HepG2 (cell line): Measurements from ENCODE around the gene NT5DC1. TPM values are rescaled to one million over a fixed set of nuclear protein-coding genes. Genes with fewer than 3 reads are reported as not detected.

Experiments
- ATAC-seq: fragments of 200-7000 bp; cut with Tn5 transposase; 3 replicates; pipeline ENCODE4 v1.9.1; 2020; ENCODE audit warnings: mild to moderate bottlenecking, moderate library complexity
- BruUV-seq: library from RNA; stranded (reverse); fragments of 400-500 nt; replicated peaks from 2 replicates; lab custom pipeline; 2021; lab: Mats Ljungman, UMichigan
- CTCF ChIA-PET: fragments of 300-600 bp; formaldehyde crosslinking; extraction: SDS; loops from one replicate; lab custom pipeline; 2021; ENCODE audit warnings: low total read pairs, inconsistent platforms, low intra/inter-chr PET ratio; lab: Yijun Ruan, JAX
- POLR2A ChIA-PET: fragments of 350-600 bp; sonication (Branson Sonifier 250); formaldehyde crosslinking; loops from one replicate; lab custom pipeline; 2020; ENCODE audit warnings: antibody characterized with exemption, inconsistent platforms; lab: Yijun Ruan, JAX
- DNase-seq: peaks from one replicate; pipeline ENCODE4 v3.0.0-alpha.2; 2015; ENCODE audit warnings: low spot score
- FAIRE-seq: peaks from 3 replicates; lab custom pipeline; 2011; peaks lifted over from hg19 to GRCh38; lab: Jason Lieb, UNC
- H2AFZ ChIP-seq: one replicate; pipeline ENCODE4 v1.6.1; 2011; ENCODE audit warnings: low read length, inconsistent platforms
- H3K27ac ChIP-seq: fragments of 300-600 bp; 3 replicates; pipeline ENCODE4 v1.8.0; 2011; ENCODE audit warnings: mixed run types, mild to moderate bottlenecking, mixed read lengths, low read length, inconsistent platforms; ENCODE audit not compliant: insufficient read depth; ENCODE audit errors: extremely low read length
- H3K27me3 ChIP-seq, 2 experiments: fragments of 200-600 bp in 1 of 2; 2 replicates in 1 of 2; 3 replicates in 1 of 2; pipeline versions ENCODE4 v1.6.0 to v1.8.0; 2011; ENCODE audit warnings: low read length in 2 of 2, mild to moderate bottlenecking in 2 of 2, moderate library complexity in 2 of 2, inconsistent platforms in 1 of 2; ENCODE audit not compliant: insufficient read depth in 2 of 2, control insufficient read depth in 1 of 2
- H3K36me3 ChIP-seq, 2 experiments: fragments of 200-600 bp in 1 of 2; replicated peaks in 1 of 2; 2 replicates in 1 of 2; 3 replicates in 1 of 2; pipeline versions ENCODE4 v1.5.1 to v1.8.0; 2011; ENCODE audit warnings: low read length in 2 of 2, inconsistent platforms in 1 of 2; ENCODE audit not compliant: insufficient read depth in 2 of 2, control insufficient read depth in 1 of 2
- H3K4me1 ChIP-seq: 2 replicates; pipeline ENCODE4 v1.5.1; 2012; ENCODE audit warnings: low read length, inconsistent platforms; ENCODE audit not compliant: insufficient read depth
- H3K4me2 ChIP-seq: 2 replicates; pipeline ENCODE4 v1.6.0; 2011; ENCODE audit warnings: low read depth, low read length, inconsistent platforms
- H3K4me3 ChIP-seq, 3 experiments: fragments of 200-600 bp in 1 of 3; sonication (generic), shearing (Covaris generic) in 1 of 3; replicated peaks in 1 of 3; 2 replicates each; pipeline ENCODE4 v1.5.1; 2011 to 2016; ENCODE audit warnings: low read length in 3 of 3, inconsistent platforms in 2 of 3, low read depth in 2 of 3, mild to moderate bottlenecking in 2 of 3, control low read depth in 1 of 3, mixed read lengths in 1 of 3; ENCODE audit not compliant: insufficient read depth in 1 of 3
- H3K79me2 ChIP-seq: one replicate; pipeline ENCODE4 v1.6.1; 2011; ENCODE audit warnings: low read length, inconsistent platforms; ENCODE audit not compliant: insufficient read depth
- H3K9ac ChIP-seq: 2 replicates; pipeline ENCODE4 v1.6.0; 2011; ENCODE audit warnings: mild to moderate bottlenecking, low read depth, low read length, inconsistent platforms; ENCODE audit not compliant: insufficient read depth
- H3K9me3 ChIP-seq: 2 replicates; pipeline ENCODE4 v1.5.1; 2012; ENCODE audit warnings: mild to moderate bottlenecking, low read length
- H4K20me1 ChIP-seq: 2 replicates; pipeline ENCODE4 v1.6.0; 2011; ENCODE audit warnings: inconsistent platforms, mild to moderate bottlenecking, low read length, moderate library complexity; ENCODE audit not compliant: insufficient read depth
- CCDC6 ChIP-seq: sonication (generic); formaldehyde crosslinking; IDR thresholded peaks from 2 replicates; pipeline ENCODE4 v1.8.1; 2022; ENCODE audit warnings: mild to moderate bottlenecking, missing genetic modification reagents, moderate library complexity
- ZNF768 ChIP-seq: sonication (generic); formaldehyde crosslinking; IDR thresholded peaks from 2 replicates; pipeline ENCODE4 v1.4.0; 2020; ENCODE audit warnings: missing genetic modification reagents
- ZNF878 ChIP-seq: sonication (generic); formaldehyde crosslinking; IDR thresholded peaks from 2 replicates; pipeline ENCODE4 v1.8.1; 2023; ENCODE audit warnings: mild to moderate bottlenecking, missing genetic modification reagents, moderate library complexity
- in situ Hi-C: cut with HindIII; loops from 2 replicates; pipeline ENCODE4 v1.10.0; 2017; ENCODE audit warnings: low pct_unique_long_range_greater_than_20kb; ENCODE audit not compliant: extremely low pct_ligation_motif_present
- intact Hi-C: fragments of 100-400 bp; cut with micrococcal nuclease; formaldehyde crosslinking; loops from one replicate; pipeline ENCODE4 v1.10.0; 2022; ENCODE audit not compliant: unreplicated experiment
- polyA plus RNA-seq, 8 experiments: library from polyadenylated mRNA; depleted of rRNA in 3 of 8; stranded (reverse) in 7 of 8; unstranded in 1 of 8; fragments of >200 nt; fragmentation: Illumina TruSeq in 4 of 8; extraction: Trizol in 4 of 8; gene quantifications; 2 replicates each; pipeline versions ENCODE4 v1.2.1 to v1.2.3, GENCODE V29; 2011 to 2016; ENCODE audit warnings: low read depth in 4 of 8, missing spikeins in 1 of 8, mixed read lengths in 1 of 8; ENCODE audit not compliant: insufficient read depth in 1 of 8
- total RNA-seq, 5 experiments: library from RNA; depleted of rRNA; stranded (reverse); fragments of >200 nt; fragmentation: Illumina TruSeq; extraction: Trizol; gene quantifications; 2 replicates each; pipeline ENCODE4 v1.2.3, GENCODE V29; 2016; ENCODE audit warnings: low read depth in 1 of 5
- TF ChIP-seq, protein P1 (sequence below): fragments of 450-650 bp; IDR thresholded peaks from 2 replicates; pipeline ENCODE4 v1.6.1; 2017; ENCODE audit warnings: mild to moderate bottlenecking
- TF ChIP-seq, protein P2 (sequence below): fragments of 450-650 bp; IDR thresholded peaks from 2 replicates; pipeline ENCODE4 v1.6.1; 2017

The NT5DC1 gene
- total and polyA plus RNA-seq, 2 of the 13 experiments (the other 11 are each of a cell fraction or from before 2014, with no cell fraction given), result 27.0 to 56.1 TPM

DNA sequence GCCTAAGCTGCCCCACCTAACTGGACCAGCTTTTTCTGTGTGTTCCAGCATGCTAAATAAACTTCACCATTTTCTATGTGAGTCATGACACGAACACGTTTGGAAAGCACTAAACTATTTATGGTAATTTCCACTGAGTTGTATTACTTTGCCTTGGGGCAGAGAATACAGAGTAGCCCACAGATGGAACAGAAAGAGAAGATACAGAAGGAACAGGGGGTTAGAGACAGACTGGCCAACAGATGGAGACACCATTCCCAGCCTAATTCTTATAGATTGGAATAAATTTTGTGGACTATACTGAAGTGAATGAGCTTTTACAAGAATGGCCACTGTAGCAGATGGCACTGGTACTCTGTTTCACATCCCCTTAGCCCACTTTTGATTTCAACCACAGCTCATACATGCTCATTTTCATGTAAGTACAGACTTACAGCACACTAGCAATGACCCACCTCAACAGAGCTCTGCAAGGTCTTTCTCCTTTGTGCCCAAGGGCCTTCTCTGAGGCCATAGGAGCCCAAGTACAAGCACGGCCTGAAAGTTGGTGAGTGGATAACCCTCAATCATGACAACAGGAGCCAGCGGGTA, 13.1 kb upstream of the NT5DC1 start (continued):
- TF ChIP-seq, protein P1, sequence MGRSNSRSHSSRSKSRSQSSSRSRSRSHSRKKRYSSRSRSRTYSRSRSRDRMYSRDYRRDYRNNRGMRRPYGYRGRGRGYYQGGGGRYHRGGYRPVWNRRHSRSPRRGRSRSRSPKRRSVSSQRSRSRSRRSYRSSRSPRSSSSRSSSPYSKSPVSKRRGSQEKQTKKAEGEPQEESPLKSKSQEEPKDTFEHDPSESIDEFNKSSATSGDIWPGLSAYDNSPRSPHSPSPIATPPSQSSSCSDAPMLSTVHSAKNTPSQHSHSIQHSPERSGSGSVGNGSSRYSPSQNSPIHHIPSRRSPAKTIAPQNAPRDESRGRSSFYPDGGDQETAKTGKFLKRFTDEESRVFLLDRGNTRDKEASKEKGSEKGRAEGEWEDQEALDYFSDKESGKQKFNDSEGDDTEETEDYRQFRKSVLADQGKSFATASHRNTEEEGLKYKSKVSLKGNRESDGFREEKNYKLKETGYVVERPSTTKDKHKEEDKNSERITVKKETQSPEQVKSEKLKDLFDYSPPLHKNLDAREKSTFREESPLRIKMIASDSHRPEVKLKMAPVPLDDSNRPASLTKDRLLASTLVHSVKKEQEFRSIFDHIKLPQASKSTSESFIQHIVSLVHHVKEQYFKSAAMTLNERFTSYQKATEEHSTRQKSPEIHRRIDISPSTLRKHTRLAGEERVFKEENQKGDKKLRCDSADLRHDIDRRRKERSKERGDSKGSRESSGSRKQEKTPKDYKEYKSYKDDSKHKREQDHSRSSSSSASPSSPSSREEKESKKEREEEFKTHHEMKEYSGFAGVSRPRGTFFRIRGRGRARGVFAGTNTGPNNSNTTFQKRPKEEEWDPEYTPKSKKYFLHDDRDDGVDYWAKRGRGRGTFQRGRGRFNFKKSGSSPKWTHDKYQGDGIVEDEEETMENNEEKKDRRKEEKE, result no peak
- TF ChIP-seq, protein P2, sequence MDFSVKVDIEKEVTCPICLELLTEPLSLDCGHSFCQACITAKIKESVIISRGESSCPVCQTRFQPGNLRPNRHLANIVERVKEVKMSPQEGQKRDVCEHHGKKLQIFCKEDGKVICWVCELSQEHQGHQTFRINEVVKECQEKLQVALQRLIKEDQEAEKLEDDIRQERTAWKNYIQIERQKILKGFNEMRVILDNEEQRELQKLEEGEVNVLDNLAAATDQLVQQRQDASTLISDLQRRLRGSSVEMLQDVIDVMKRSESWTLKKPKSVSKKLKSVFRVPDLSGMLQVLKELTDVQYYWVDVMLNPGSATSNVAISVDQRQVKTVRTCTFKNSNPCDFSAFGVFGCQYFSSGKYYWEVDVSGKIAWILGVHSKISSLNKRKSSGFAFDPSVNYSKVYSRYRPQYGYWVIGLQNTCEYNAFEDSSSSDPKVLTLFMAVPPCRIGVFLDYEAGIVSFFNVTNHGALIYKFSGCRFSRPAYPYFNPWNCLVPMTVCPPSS, result no peak
- TF ChIP-seq ZNF878 (CRISPR knock-in tag), result no peak
- TF ChIP-seq CCDC6 (CRISPR knock-in tag), result no peak

DNA sequence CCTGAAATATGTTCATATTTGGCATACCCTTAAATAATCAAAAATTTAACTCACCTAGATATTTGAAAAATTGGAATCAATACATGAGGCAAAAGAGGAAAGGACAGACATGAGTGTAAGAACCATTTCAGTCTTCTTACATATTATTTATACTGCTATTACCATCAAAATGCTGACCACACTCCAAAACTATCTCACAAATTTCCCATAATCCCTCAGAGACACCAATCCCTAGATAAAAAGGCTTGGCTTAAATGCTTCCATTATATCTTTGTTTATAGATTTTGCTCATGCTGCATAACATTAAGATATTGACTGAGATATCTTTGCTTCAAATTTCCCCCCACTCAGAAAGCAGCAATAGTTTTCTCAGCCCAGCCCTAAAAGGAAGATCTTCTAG, 11.7 kb upstream of the NT5DC1 start:
- no peak overlapping the region for H3K4me2 ChIP-seq
- no peaks in the 10 kb centered on the region for H3K9me3 ChIP-seq
- H3K36me3 ChIP-seq, result no peaks in the 10 kb centered on the region
- intact Hi-C loops, result no loop called here
- no peak for FAIRE-seq
- no peaks in the 10 kb centered on the region for H3K27me3 ChIP-seq
- CTCF ChIA-PET, result no interaction called here
- POLR2A ChIA-PET, result no interaction called here
- no peak overlapping the region for H2AFZ ChIP-seq
- H3K79me2 ChIP-seq, result no peaks in the 10 kb centered on the region
- no peak for DNase-seq
- peaks cover 6% of the 10 kb centered on the region; the same call in 1 of the 2 replicates for H3K4me1 ChIP-seq
- no peak overlapping the region for H3K9ac ChIP-seq
- no peak for ATAC-seq
- BruUV-seq, result no TSS peak
- no peak overlapping the region for H3K4me3 ChIP-seq
- no peak for TF ChIP-seq ZNF768 (CRISPR knock-in tag)
- TF ChIP-seq, all 625 proteins: peak for 0
- in situ Hi-C loops, result no loop called here
- no peaks in the 10 kb centered on the region for H4K20me1 ChIP-seq
- H3K27ac ChIP-seq, result no peak overlapping the region
